K562 (cell line): ENCODE results near the gene COL4A6. TPM values are rescaled to one million over a fixed set of nuclear protein-coding genes. Genes with fewer than 3 reads are reported as not detected.
A peak's percentile ranks its signal among the peaks of the same experiment; 100 is the strongest.

Source experiments
- ADNP ChIP-seq: fragments of 200-800 bp; sonication (Bioruptor generic); IDR thresholded peaks from 2 replicates; pipeline ENCODE4 v1.6.1; 2016; ENCODE audit warnings: missing genetic modification characterization, missing compliant biosample characterization
- ARID1B ChIP-seq: fragments of 450-650 bp; IDR thresholded peaks from 2 replicates; pipeline ENCODE4 v1.6.1; 2016; ENCODE audit warnings: antibody characterized with exemption, mild to moderate bottlenecking, inconsistent platforms
- BMI1 ChIP-seq: fragments of 150-350 bp; IDR thresholded peaks from 2 replicates; pipeline ENCODE4 v1.6.1; 2014; ENCODE audit warnings: low read length
- CBFA2T2 ChIP-seq: fragments of 450-650 bp; conservative IDR thresholded peaks from 2 replicates; pipeline ENCODE4 v1.6.1; 2017; ENCODE audit warnings: mild to moderate bottlenecking
- CBX3 ChIP-seq, 2 experiments: IDR thresholded peaks; 1 replicate in 1 of 2; 2 replicates in 1 of 2; pipeline ENCODE4 v1.6.1; 2012; ENCODE audit warnings: inconsistent platforms in 2 of 2, low read length in 2 of 2, borderline replicate concordance in 1 of 2, control low read depth in 1 of 2
- TRIM24 ChIP-seq, 2 experiments: fragments of 450-650 bp; IDR thresholded peaks; 2 replicates each; pipeline ENCODE4 v1.6.1; 2016
- XRCC4 ChIP-seq: IDR thresholded peaks from one replicate; pipeline ENCODE4 v1.6.1; 2011; ENCODE audit not compliant: insufficient read depth, insufficient read length; ENCODE audit errors: extremely low read depth
- XRCC5 ChIP-seq: fragments of 200-400 bp; formaldehyde crosslinking; IDR thresholded peaks from 2 replicates; pipeline ENCODE4 v1.6.1; 2017; ENCODE audit warnings: low read depth, mild to moderate bottlenecking, low read length
- ZC3H4 ChIP-seq: sonication (generic); formaldehyde crosslinking; IDR thresholded peaks from 2 replicates; pipeline ENCODE4 v1.9.0; 2021; ENCODE audit warnings: missing genetic modification reagents, borderline replicate concordance
- ZNF717 ChIP-seq: fragments of 250-450 bp; sonication (Bioruptor Pico); IDR thresholded peaks from 2 replicates; pipeline ENCODE4 v1.5.0; 2021
- polyA plus RNA-seq, 8 experiments: library from polyadenylated mRNA; depleted of rRNA in 4 of 8; stranded (reverse) in 5 of 8; unstranded in 3 of 8; fragments of >200 nt; fragmentation: Nextera tagmentation in 2 of 8; fragmentation: Illumina TruSeq in 1 of 8; extraction: Ambion mirVana in 2 of 8; extraction: Trizol in 1 of 8; gene quantifications; 2 replicates each; pipeline versions ENCODE4 v1.2.1 to v1.2.3, GENCODE V29; 2011 to 2014; ENCODE audit warnings: inconsistent platforms in 1 of 8, missing spikeins in 1 of 8
- total RNA-seq, 7 experiments: library from RNA; depleted of rRNA in 6 of 7; stranded (reverse); fragments of >200 nt in 6 of 7; fragmentation: Illumina TruSeq in 2 of 7; extraction: Trizol in 2 of 7; gene quantifications; 2 replicates each; pipeline versions ENCODE4 v1.2.1 to v1.2.3, GENCODE V29; 2011 to 2021; ENCODE audit warnings: low replicate concordance in 1 of 7
- TF ChIP-seq, protein P1 (sequence below), 2 experiments: IDR thresholded peaks in 1 of 2; conservative IDR thresholded peaks in 1 of 2; 2 replicates each; pipeline ENCODE4 v1.6.1; 2016; ENCODE audit warnings: low read depth in 2 of 2, mild to moderate bottlenecking in 1 of 2, missing compliant biosample characterization in 1 of 2, missing genetic modification characterization in 1 of 2, moderate library complexity in 1 of 2
- TF ChIP-seq, protein P2 (sequence below): fragments of 250-450 bp; sonication (Bioruptor Pico); IDR thresholded peaks from 2 replicates; pipeline ENCODE4 v1.8.0; 2021; ENCODE audit warnings: moderate library complexity, mild to moderate bottlenecking, inconsistent platforms
- TF ChIP-seq, protein P3 (sequence below), 2 experiments: fragments of 450-650 bp; IDR thresholded peaks; 2 replicates each; pipeline ENCODE4 v1.6.1; 2018; ENCODE audit warnings: mild to moderate bottlenecking in 2 of 2, low read depth in 1 of 2; ENCODE audit not compliant: partially characterized antibody in 2 of 2
- TF ChIP-seq, protein P4 (sequence below): fragments of 450-650 bp; IDR thresholded peaks from 2 replicates; pipeline ENCODE4 v1.7.1; 2018; ENCODE audit warnings: mild to moderate bottlenecking, low read depth; ENCODE audit not compliant: partially characterized antibody

COL4A6 gene
- total and polyA plus RNA-seq, 9 of the 15 experiments (the other 6 are each of a cell fraction or from before 2014, with no cell fraction given) = 0.02 to 0.05 TPM; not detected in 7

DNA sequence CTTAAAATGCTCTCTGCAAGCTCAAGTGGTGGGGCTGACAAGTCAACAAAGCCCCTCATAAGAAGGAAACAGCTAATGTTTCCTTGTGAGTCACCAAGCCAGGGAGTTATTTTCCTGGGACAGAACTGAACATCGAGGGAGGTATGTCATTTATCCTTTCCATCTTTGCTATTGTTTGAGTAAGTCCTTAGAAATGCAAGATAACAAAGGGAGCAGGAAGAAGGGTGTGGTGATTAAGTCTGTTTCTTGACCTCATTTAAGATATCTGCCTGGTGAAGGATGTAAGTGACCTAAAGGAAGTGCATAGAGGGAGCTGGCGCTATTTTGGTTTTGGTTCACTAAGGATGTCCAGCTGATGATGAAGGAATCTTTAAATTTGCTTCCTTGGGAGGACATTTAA is 306.8 kb downstream of the COL4A6 start (continued):
- TF ChIP-seq, protein P1, sequence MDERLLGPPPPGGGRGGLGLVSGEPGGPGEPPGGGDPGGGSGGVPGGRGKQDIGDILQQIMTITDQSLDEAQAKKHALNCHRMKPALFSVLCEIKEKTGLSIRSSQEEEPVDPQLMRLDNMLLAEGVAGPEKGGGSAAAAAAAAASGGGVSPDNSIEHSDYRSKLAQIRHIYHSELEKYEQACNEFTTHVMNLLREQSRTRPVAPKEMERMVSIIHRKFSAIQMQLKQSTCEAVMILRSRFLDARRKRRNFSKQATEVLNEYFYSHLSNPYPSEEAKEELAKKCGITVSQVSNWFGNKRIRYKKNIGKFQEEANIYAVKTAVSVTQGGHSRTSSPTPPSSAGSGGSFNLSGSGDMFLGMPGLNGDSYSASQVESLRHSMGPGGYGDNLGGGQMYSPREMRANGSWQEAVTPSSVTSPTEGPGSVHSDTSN (CRISPR knock-in tag; IDR thresholded peaks at IDR 0.05; ENCODE audit: low read depth) = no peak
- TF ChIP-seq, protein P1 (tag; conservative IDR thresholded peaks at IDR 0.05; ENCODE audit: low read depth) = no peak
- TF ChIP-seq CBFA2T2 (no peak; the same call in 1 of the 2 replicates), XRCC5 (no peak), CBX3 (IDR thresholded peaks at IDR 0.05; ENCODE audit: borderline replicate concordance in 1 of 2, low read length in 2 of 2) (no peak), ARID1B (0 out of 2 replicates have a peak, but pooled peaks have one; percentile 51), ADNP (tag) (no peak), TRIM24 (IDR thresholded peaks at IDR 0.05) (no peak), ZNF717 (CRISPR knock-in tag) (no peak), BMI1 (no peak), ZC3H4 (CRISPR knock-in tag) (no peak), XRCC4 (no peak)
- TF ChIP-seq, protein P2, sequence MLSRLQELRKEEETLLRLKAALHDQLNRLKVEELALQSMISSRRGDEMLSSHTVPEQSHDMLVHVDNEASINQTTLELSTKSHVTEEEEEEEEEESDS (CRISPR knock-in tag) = no peak
- TF ChIP-seq, protein P3, sequence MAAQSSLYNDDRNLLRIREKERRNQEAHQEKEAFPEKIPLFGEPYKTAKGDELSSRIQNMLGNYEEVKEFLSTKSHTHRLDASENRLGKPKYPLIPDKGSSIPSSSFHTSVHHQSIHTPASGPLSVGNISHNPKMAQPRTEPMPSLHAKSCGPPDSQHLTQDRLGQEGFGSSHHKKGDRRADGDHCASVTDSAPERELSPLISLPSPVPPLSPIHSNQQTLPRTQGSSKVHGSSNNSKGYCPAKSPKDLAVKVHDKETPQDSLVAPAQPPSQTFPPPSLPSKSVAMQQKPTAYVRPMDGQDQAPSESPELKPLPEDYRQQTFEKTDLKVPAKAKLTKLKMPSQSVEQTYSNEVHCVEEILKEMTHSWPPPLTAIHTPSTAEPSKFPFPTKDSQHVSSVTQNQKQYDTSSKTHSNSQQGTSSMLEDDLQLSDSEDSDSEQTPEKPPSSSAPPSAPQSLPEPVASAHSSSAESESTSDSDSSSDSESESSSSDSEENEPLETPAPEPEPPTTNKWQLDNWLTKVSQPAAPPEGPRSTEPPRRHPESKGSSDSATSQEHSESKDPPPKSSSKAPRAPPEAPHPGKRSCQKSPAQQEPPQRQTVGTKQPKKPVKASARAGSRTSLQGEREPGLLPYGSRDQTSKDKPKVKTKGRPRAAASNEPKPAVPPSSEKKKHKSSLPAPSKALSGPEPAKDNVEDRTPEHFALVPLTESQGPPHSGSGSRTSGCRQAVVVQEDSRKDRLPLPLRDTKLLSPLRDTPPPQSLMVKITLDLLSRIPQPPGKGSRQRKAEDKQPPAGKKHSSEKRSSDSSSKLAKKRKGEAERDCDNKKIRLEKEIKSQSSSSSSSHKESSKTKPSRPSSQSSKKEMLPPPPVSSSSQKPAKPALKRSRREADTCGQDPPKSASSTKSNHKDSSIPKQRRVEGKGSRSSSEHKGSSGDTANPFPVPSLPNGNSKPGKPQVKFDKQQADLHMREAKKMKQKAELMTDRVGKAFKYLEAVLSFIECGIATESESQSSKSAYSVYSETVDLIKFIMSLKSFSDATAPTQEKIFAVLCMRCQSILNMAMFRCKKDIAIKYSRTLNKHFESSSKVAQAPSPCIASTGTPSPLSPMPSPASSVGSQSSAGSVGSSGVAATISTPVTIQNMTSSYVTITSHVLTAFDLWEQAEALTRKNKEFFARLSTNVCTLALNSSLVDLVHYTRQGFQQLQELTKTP (IDR thresholded peaks at IDR 0.05; ENCODE audit: low read depth in 1 of 2, partially characterized antibody in 2 of 2) = no peak
- TF ChIP-seq, protein P4, sequence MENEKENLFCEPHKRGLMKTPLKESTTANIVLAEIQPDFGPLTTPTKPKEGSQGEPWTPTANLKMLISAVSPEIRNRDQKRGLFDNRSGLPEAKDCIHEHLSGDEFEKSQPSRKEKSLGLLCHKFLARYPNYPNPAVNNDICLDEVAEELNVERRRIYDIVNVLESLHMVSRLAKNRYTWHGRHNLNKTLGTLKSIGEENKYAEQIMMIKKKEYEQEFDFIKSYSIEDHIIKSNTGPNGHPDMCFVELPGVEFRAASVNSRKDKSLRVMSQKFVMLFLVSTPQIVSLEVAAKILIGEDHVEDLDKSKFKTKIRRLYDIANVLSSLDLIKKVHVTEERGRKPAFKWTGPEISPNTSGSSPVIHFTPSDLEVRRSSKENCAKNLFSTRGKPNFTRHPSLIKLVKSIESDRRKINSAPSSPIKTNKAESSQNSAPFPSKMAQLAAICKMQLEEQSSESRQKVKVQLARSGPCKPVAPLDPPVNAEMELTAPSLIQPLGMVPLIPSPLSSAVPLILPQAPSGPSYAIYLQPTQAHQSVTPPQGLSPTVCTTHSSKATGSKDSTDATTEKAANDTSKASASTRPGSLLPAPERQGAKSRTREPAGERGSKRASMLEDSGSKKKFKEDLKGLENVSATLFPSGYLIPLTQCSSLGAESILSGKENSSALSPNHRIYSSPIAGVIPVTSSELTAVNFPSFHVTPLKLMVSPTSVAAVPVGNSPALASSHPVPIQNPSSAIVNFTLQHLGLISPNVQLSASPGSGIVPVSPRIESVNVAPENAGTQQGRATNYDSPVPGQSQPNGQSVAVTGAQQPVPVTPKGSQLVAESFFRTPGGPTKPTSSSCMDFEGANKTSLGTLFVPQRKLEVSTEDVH = no peak
